Sigmoid colon (tissue), 4 donors: ENCODE measurements around the gene AGBL5.

ENCODE experiments used
- POLR2A ChIP-seq, 2 donors: fragments of 450-650 bp; IDR thresholded peaks; one replicate each; pipeline ENCODE4 v1.6.1; 2016; ENCODE audit warnings: antibody characterized with exemption in 2 of 2, mild to moderate bottlenecking in 2 of 2, moderate library complexity in 2 of 2
- POLR2AphosphoS5 ChIP-seq, 4 donors: sonication (generic); formaldehyde crosslinking; IDR thresholded peaks; one replicate each; pipeline ENCODE4 v1.6.1; 2017; ENCODE audit warnings: antibody characterized with exemption in 4 of 4
- TF ChIP-seq, protein P1 (sequence below), 4 experiments: fragments of 450-650 bp in 3 of 4; fragments of 200-600 bp in 1 of 4; IDR thresholded peaks; one replicate each; pipeline ENCODE4 v1.5.1; 2016 to 2019; ENCODE audit warnings: antibody characterized with exemption in 4 of 4, mild to moderate bottlenecking in 3 of 4, moderate library complexity in 2 of 4

DNA sequence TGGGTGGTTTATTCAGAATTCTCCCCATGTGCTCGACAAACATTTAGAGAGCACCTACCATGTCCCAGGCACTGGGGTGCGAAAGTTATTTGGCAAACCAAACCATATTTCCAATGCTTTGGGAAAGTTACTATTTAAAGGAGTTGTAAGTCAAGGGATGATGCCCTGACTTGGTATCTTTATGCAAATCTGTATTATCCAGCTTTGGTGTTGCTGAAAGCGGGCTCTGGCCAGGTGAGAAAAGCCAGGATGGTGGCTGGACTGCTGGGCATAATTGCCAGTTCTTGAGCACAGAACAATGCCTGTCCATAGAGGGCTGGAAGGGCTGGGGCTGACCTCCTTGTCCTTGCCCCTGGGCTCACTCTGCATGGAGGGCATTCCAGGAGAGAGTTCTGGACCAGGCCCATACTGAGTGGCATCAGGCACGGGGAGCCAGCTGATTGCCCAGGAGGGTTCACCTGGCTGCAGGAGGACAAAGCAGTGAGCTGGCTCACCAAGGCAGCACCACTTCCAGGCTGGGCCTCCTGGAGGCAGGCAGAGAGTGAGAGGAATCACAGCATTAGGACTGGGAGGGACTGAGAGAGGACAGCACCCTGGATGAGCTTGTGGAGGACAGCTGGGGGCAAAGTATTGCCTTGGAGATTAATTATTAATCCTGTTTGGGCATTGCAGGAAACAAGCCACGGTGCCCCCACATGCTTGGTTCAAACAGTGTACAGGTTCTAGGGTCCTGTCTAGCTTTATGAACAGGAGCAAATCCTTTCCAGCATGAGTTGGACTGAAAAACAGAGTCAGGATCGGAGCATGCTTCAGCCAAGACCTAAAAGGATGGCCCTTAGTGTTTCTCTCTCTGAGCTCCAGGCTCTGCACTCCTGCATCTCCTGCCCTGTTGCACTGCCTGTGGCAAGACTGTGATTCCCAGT lies 42.2 kb downstream of the AGBL5 start:
- TF ChIP-seq, protein P1, sequence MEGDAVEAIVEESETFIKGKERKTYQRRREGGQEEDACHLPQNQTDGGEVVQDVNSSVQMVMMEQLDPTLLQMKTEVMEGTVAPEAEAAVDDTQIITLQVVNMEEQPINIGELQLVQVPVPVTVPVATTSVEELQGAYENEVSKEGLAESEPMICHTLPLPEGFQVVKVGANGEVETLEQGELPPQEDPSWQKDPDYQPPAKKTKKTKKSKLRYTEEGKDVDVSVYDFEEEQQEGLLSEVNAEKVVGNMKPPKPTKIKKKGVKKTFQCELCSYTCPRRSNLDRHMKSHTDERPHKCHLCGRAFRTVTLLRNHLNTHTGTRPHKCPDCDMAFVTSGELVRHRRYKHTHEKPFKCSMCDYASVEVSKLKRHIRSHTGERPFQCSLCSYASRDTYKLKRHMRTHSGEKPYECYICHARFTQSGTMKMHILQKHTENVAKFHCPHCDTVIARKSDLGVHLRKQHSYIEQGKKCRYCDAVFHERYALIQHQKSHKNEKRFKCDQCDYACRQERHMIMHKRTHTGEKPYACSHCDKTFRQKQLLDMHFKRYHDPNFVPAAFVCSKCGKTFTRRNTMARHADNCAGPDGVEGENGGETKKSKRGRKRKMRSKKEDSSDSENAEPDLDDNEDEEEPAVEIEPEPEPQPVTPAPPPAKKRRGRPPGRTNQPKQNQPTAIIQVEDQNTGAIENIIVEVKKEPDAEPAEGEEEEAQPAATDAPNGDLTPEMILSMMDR (IDR thresholded peaks at IDR 0.05): no peak
- TF ChIP-seq POLR2AphosphoS5 (IDR thresholded peaks at IDR 0.05) (no peak), POLR2A (IDR thresholded peaks at IDR 0.05) (no peak)
